HG02884 (cell line): ENCODE measurements around the gene MORN4.
"Not testable (repeated sequence)": the region's sequence is repeated elsewhere in the genome, so short reads cannot be mapped to it uniquely, and the experiment has no call there.

Source experiments
- ATAC-seq: cut with Tn5 transposase; IDR thresholded peaks from one replicate; pipeline ENCODE4 v1.9.1; 2021; ENCODE audit warnings: mild to moderate bottlenecking, moderate library complexity; ENCODE audit not compliant: unreplicated experiment

Gene MORN4

GRCh38 chr10:97632949-97633884, at the start of gene MORN4:
Gene MORN4, minus strand, starts transcription at chr10:97633500. Its CDS starts 13,847 bp downstream, at chr10:97619653.
- peak; percentile 99 for ATAC-seq

GRCh38 chr10:97682042-97682441, 48.7 kb upstream of the MORN4 start:
- ATAC-seq = no peak

- no peak for ATAC-seq
Observed at GRCh38 chr10:97679594-97679993, 46.3 kb upstream of the MORN4 start.

DNA sequence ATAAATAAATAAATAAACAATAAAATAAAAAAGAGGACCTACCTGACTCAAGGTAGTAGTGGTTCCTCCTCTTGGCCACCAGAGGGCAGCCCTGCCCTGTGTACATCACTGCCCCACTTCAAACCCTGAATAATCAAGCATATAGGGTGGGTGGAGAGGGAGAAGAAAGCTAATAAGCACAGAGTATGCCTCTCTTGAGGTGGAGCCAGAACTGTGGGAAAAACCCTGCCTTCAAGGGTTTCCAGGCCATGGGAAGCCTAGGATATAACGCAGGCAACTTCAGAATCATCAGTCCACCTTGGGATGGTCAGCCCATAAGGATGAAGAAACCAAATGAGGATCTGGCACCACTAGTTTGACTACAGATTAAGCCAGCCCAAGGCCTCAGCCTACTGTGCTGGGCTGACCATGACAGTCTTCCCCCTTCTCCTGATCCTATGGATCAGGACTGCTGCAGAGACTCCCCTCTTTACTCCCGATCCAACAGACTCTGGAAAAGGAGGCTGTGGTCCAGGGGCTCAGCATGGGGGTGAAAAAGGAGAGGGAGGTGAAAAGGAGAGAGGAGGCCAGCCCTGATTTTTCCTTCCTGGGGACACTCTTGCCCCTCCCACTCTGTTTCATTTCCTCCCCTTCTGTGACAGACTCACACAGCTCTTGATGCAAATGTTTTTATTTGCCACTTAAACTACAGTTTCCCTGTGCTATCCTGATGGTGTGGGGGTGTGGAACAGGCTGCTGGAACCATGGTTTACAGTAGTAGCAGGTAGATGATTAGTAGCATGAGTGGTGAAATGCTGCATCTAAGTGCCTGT, 43.7 kb upstream of the MORN4 start:
- no peak for ATAC-seq

DNA sequence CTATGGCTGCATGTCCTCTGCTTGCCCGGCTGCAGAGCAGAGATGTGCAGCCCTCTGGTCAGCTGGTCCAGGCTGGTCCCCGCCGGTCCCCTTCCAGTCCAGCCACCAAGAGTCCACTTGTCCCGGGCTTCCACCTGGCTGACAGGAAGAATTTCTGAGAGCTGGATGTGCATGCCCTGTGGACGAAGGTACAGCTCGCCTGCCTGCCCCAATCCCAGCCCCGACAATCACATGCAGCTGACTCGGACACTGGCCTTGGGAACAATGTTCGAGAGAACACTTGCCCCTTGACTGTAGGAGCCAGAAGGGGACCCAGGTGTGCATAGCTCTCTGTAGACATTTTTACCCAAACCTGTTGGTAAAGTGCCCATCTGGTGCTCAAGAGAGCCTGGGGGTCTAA, 41.9 kb upstream of the MORN4 start:
- ATAC-seq = no peak

GRCh38 chr10:97673736-97674525, 40.6 kb upstream of the MORN4 start:
- no peak for ATAC-seq

- ATAC-seq = no peak
Observed at GRCh38 chr10:97669571-97669970, 36.3 kb upstream of the MORN4 start.

DNA sequence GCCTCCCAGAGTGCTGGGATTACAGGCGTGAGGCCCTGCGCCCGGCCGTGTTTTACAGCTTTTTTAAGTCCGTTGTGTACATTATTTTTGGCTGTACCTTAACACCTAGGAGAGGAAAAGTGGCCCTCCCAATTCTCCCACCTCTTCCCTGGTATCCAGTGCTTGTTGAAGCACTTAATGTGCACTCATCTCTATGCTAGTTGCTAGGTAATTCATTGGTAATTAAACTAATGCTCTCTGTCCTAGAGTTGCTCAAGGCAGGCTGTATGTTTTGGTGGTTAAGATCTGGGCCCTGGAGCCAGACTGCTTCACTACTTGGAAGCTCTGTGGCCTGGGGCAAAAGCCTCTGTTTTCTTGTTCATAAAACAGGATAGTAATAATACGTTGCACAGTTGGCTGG, 34.2 kb upstream of the MORN4 start:
- no peak for ATAC-seq

DNA sequence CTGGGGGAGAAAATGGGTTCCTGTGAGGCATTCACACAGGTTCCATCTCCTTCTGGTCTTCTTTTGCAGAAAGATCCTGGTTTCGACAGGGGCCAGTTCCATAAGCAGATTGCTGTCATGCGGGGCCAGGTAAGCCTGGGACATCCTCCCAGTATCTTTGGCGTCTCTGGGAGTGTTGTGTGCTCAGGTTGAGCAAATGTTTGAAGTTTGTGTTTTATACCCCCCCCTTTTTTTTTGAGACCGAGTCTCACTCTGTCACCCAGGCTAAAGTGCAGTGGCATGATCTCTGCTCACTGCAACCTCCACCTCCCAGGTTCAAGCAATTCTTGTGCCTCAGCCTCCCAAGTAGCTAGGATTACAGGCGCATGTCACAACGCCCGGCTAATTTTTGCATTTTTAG, 33.7 kb upstream of the MORN4 start:
- ATAC-seq = no peak

DNA sequence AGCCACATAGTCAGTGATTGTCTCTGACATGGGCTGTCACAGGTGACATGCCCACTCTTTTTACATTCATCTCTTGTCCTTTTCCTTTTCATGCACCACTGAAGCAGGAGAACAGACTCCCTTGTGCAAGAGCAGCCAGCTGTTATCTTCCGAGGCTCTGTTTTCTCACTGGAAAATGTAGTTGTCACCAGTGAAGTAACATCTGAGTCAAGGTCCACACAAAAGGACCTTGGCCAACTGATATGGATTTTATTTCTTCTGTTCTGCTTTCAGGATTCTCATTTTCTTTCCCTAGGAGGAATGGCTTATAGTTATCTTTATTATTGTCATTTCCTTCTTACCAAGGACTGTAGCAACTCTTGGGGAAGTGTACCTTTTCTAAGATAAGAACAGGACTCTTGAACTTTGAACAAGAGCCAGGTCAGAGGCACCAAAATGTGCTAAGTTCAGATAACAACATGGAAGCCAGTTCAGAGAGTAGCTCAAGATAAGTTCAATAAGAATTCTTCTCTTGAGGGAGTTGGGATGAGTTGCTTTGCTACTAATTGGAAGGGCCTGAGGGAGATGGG, 31.1 kb upstream of the MORN4 start:
- ATAC-seq = no peak

DNA sequence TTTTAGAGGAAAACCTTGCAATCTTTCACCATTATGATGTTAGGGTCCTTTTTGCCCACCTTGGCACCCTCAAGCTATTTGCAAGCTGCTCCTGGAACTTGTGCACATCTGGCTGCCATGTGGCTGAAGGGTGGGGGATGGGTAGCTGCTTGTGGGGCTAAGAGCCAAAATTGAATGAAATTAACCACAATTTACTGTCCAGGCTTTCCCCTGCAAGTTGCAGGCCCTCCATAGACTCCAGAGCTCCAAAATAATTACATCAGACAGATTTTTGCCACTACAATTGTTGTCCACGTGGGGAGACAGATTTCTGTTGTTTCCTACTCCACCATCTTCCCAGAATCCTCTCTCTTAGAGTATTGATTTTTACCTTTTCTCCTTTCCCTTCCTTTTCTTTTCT, 26.3 kb upstream of the MORN4 start:
- no peak for ATAC-seq

DNA sequence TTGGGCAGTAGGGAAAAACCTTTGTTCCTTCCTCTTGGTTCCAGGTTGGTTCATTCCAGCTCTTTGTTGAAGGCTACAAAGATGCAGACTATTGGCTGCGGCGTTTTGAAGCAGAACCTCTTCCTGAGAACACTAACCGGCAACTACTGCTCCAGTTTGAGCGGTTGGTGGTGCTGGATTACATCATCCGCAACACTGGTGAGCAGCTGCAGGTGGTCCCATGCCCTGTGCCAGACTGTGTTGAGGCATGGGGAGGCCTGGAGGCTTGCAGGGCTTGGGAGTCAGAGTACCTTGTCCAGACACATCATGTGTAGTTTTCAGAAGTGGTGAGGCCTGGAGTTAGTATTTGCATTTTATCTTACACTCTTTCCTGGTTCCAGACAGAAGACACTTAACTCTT, 23.5 kb upstream of the MORN4 start:
- ATAC-seq = no peak

DNA sequence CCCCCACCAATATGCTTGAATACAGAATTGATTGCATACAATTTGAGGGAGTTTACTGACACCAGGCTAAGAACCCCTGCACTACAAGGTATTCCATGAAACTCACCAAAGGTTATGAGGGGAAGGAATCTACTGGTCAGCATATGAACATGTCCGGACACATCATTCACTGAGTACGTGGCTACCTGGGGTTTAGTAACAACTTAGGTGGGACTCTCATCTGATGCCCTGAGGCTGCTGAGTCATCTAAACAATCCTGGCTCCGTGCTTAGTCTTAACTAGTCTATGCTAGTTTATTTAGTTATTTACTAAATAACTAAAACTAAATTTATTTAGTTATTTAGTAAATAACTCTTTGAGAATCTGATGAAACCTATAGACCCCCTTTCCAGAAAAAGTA, 18.5 kb upstream of the MORN4 start:
- ATAC-seq = no peak

GRCh38 chr10:97650726-97651125, 17.4 kb upstream of the MORN4 start:
- no peak for ATAC-seq

DNA sequence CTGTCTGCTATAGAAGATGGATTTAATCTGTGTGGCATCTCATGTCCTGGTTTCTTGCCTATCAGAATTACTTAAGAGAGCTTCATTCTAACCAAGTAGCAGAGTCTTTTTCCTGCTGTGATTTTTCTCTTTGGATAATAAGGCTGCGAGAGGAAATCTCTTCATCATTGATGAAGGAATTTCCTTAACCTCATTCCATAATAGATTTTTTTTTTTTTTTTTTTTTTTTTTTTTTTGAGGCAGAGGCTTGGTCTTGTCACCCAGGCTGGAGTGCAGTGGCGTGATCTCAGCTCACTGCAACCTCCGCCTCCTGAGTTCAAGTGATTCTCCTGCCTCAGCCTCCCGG, 16.1 kb upstream of the MORN4 start:
- ATAC-seq = not testable (repeated sequence)

- peak; percentile 97 for ATAC-seq
Observed at GRCh38 chr10:97648562-97649404, 15.5 kb upstream of the MORN4 start.

- ATAC-seq = no peak
Observed at GRCh38 chr10:97647556-97647955, 14.3 kb upstream of the MORN4 start.

GRCh38 chr10:97644936-97645335, 11.6 kb upstream of the MORN4 start:
- ATAC-seq = no peak

- no peak for ATAC-seq
Observed at GRCh38 chr10:97643441-97643985, 10.2 kb upstream of the MORN4 start.
